SU-DHL-6 (cell line): Measurements from ENCODE around the gene MPHOSPH6.

Experiments used
- H2AFZ ChIP-seq: fragments of 200-600 bp; sonication (generic); 2 replicates; pipeline ENCODE4 v1.6.1; 2014; ENCODE audit warnings: low read depth, mild to moderate bottlenecking, moderate library complexity, mixed read lengths, antibody characterized with exemption, low read length; ENCODE audit not compliant: severe bottlenecking
- H3F3A ChIP-seq: fragments of 200-600 bp; shearing (Covaris generic); 2 replicates; pipeline ENCODE4 v1.6.0; 2016; ENCODE audit warnings: antibody characterized with exemption, mild to moderate bottlenecking; ENCODE audit not compliant: insufficient read depth
- H3K27ac ChIP-seq: fragments of 200-600 bp; sonication (generic); 2 replicates; pipeline ENCODE4 v1.5.1; 2016; ENCODE audit warnings: low read depth, mild to moderate bottlenecking, low read length, moderate library complexity, mixed read lengths
- H3K27me3 ChIP-seq: fragments of 200-600 bp; sonication (generic), shearing (Covaris generic); 2 replicates; pipeline ENCODE4 v1.6.0; 2014; ENCODE audit warnings: mild to moderate bottlenecking, low read length
- H3K36me3 ChIP-seq: fragments of 200-600 bp; sonication (generic); 2 replicates; pipeline ENCODE4 v1.6.1; 2014; ENCODE audit warnings: mild to moderate bottlenecking, low read length, mixed read lengths
- H3K4me2 ChIP-seq: fragments of 300-600, 200-600 bp; shearing (Covaris generic), sonication (generic); 2 replicates; pipeline ENCODE4 v1.6.0; 2014; ENCODE audit warnings: low read length, low read depth, mild to moderate bottlenecking; ENCODE audit not compliant: poor library complexity, severe bottlenecking
- H3K4me3 ChIP-seq: fragments of 200-600 bp; sonication (generic); 2 replicates; pipeline ENCODE4 v1.5.1; 2014; ENCODE audit warnings: antibody characterized with exemption, low read length, mild to moderate bottlenecking, mixed read lengths; ENCODE audit not compliant: insufficient read depth, poor library complexity, severe bottlenecking
- H3K79me2 ChIP-seq: fragments of 200-600 bp; sonication (generic); 2 replicates; pipeline ENCODE4 v1.6.1; 2014; ENCODE audit warnings: mild to moderate bottlenecking, low read length, moderate library complexity; ENCODE audit not compliant: insufficient read depth
- H3K9ac ChIP-seq: fragments of 200-600 bp; sonication (generic); 2 replicates; pipeline ENCODE4 v1.7.0; 2014; ENCODE audit warnings: mild to moderate bottlenecking, low read length
- H3K9me2 ChIP-seq: fragments of 200-600 bp; sonication (generic); replicated peaks from 2 replicates; pipeline ENCODE4 v1.6.1; 2014; ENCODE audit warnings: low read length; ENCODE audit not compliant: insufficient read depth
- H3K9me3 ChIP-seq: fragments of 200-600 bp; sonication (generic); 2 replicates; pipeline ENCODE4 v1.6.1; 2014; ENCODE audit warnings: low read length, mixed read lengths; ENCODE audit not compliant: insufficient read depth
- H4K20me1 ChIP-seq: fragments of 200-600 bp; sonication (generic); 2 replicates; pipeline ENCODE4 v1.6.1; 2014; ENCODE audit warnings: low read depth, mild to moderate bottlenecking, antibody characterized with exemption, low read length, moderate library complexity, mixed read lengths
- CTCF ChIP-seq: fragments of 200-600 bp; sonication (generic); IDR thresholded peaks from one replicate; pipeline ENCODE4 v1.5.1; 2017; ENCODE audit warnings: antibody characterized with exemption, mild to moderate bottlenecking, low read length, moderate library complexity; ENCODE audit not compliant: insufficient read depth, poor library complexity, severe bottlenecking
- EZH2phosphoT487 ChIP-seq: fragments of 200-600 bp; sonication (generic), shearing (Covaris generic); conservative IDR thresholded peaks from 2 replicates; pipeline ENCODE4 v1.6.1; 2018; ENCODE audit warnings: mild to moderate bottlenecking, antibody characterized with exemption, low read length, moderate library complexity, mixed read lengths

MPHOSPH6 gene

DNA sequence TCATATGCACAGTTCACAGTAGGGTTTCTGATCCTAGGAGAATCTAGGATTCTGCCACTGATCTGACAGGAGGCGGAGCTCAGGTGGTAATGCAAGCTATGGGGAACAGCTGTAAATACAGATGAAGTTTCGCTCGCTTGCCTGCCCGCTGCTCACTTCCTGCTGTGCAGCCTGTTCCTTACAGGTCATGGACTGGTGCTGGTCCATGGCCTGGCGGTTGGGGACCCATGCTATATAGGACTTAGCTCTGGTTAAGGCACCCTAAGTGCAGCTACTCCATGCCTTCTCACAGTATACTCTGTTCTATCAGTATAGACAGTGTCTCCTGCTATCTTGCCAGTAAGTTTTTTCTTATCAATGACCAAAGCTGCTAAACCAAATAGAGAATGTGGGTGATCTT is 2.4 kb downstream of the MPHOSPH6 start:
- Histone ChIP-seq H3K9me3 (no peaks in the 10 kb centered on the region), H3K79me2 (peaks cover 32% of the 10 kb centered on the region; the same call in 1 of the 2 replicates), H3K27me3 (no peaks in the 10 kb centered on the region), H3K4me3 (no peak overlapping the region), H3K9ac (no peak overlapping the region), H3K4me2 (no peak overlapping the region), H2AFZ (no peak overlapping the region), H3K27ac (no peak overlapping the region), H4K20me1 (no peaks in the 10 kb centered on the region), H3K9me2 (no peaks in the 10 kb centered on the region), H3F3A (no peaks in the 10 kb centered on the region), H3K36me3 (peaks cover 7% of the 10 kb centered on the region; the same call in 1 of the 2 replicates)
- TF ChIP-seq EZH2phosphoT487 (no peak), CTCF (no peak)

- Histone ChIP-seq H4K20me1 (no peaks in the 10 kb centered on the region), H3K79me2 (0 out of 2 replicates have a peak, but pooled peaks cover 9% of the 10 kb centered on the region), H2AFZ (no peak overlapping the region), H3K36me3 (peaks cover 29% of the 10 kb centered on the region; the same call in 1 of the 2 replicates), H3K9me3 (no peaks in the 10 kb centered on the region), H3K9me2 (no peaks in the 10 kb centered on the region), H3K27ac (no peak overlapping the region), H3K4me3 (no peak overlapping the region), H3K4me2 (no peak overlapping the region), H3K27me3 (no peaks in the 10 kb centered on the region), H3K9ac (no peak overlapping the region), H3F3A (no peaks in the 10 kb centered on the region)
- no peak for TF ChIP-seq CTCF
- no peak for TF ChIP-seq EZH2phosphoT487
These were observed 9.8 kb downstream of the MPHOSPH6 start for GRCh38 chr16:82160226-82160625.

DNA sequence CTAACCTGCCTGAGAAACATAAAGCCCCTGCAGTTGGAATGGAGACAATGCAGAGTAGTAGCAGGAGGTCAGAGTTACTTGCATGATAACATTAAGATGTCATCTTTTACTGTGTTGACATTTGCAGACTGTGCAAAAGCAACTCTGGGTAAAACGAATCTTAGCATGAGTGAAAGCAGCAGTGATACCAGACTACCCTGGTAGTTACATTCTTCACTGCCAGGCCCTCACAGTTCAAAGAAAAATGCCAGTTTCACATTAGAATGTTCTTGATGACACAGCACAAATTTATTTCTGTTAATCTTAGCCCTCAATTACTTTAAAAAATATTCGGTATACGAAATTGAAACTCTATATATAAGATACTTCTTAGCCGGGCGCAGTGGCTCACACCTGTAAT is 12.2 kb downstream of the MPHOSPH6 start:
- H3K36me3 ChIP-seq = peaks cover 33% of the 10 kb centered on the region
- H3K9ac ChIP-seq = no peak overlapping the region
- no peaks in the 10 kb centered on the region for H3K27me3 ChIP-seq
- H3K27ac ChIP-seq = no peak overlapping the region
- no peak overlapping the region for H3K4me2 ChIP-seq
- no peak for TF ChIP-seq CTCF
- TF ChIP-seq EZH2phosphoT487 = no peak
- no peak overlapping the region for H3K4me3 ChIP-seq
- H3F3A ChIP-seq = no peaks in the 10 kb centered on the region
- H3K79me2 ChIP-seq = 0 out of 2 replicates have a peak, but pooled peaks cover 9% of the 10 kb centered on the region
- no peak overlapping the region for H2AFZ ChIP-seq
- no peaks in the 10 kb centered on the region for H3K9me2 ChIP-seq
- H3K9me3 ChIP-seq = no peaks in the 10 kb centered on the region
- H4K20me1 ChIP-seq = no peaks in the 10 kb centered on the region
